Coronary artery (tissue), 2 donors: ENCODE results near the gene FYN.
A peak's percentile ranks its signal among the peaks of the same experiment; 100 is the strongest.

Source experiments
- DNase-seq: peaks from one replicate; pipeline ENCODE4 v3.0.0-alpha.2; 2017; ENCODE audit warnings: low spot score
- H3K27ac ChIP-seq, 2 donors: fragments of 200-600 bp; sonication (generic); one replicate each; pipeline ENCODE4 v1.5.1; 2016 to 2019
- H3K4me3 ChIP-seq: fragments of 200-600 bp; sonication (generic); 2 replicates; pipeline ENCODE4 v1.5.1; 2016; ENCODE audit warnings: mild to moderate bottlenecking, moderate library complexity
- TF ChIP-seq, protein P1 (sequence below): fragments of 200-600 bp; sonication (generic); IDR thresholded peaks from one replicate; pipeline ENCODE4 v1.5.1; 2019; ENCODE audit warnings: antibody characterized with exemption

FYN gene

GRCh38 chr6:111701146-111701545, 172.1 kb downstream of the FYN start:
- H3K4me3 ChIP-seq, result no peak overlapping the region
- TF ChIP-seq, protein P1, sequence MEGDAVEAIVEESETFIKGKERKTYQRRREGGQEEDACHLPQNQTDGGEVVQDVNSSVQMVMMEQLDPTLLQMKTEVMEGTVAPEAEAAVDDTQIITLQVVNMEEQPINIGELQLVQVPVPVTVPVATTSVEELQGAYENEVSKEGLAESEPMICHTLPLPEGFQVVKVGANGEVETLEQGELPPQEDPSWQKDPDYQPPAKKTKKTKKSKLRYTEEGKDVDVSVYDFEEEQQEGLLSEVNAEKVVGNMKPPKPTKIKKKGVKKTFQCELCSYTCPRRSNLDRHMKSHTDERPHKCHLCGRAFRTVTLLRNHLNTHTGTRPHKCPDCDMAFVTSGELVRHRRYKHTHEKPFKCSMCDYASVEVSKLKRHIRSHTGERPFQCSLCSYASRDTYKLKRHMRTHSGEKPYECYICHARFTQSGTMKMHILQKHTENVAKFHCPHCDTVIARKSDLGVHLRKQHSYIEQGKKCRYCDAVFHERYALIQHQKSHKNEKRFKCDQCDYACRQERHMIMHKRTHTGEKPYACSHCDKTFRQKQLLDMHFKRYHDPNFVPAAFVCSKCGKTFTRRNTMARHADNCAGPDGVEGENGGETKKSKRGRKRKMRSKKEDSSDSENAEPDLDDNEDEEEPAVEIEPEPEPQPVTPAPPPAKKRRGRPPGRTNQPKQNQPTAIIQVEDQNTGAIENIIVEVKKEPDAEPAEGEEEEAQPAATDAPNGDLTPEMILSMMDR, result no peak
- no peak overlapping the region for H3K27ac ChIP-seq
- no peak for DNase-seq

GRCh38 chr6:111700135-111700690, 173.0 kb downstream of the FYN start:
- no peak overlapping the region for H3K27ac ChIP-seq
- no peak for DNase-seq
- no peak overlapping the region for H3K4me3 ChIP-seq
- TF ChIP-seq, protein P1, result no peak

- Histone ChIP-seq H3K27ac (no peak overlapping the region), H3K4me3 (no peak overlapping the region)
- DNase-seq, result no peak
- TF ChIP-seq, protein P1, result no peak
Observed at GRCh38 chr6:111699123-111699522, 174.1 kb downstream of the FYN start.

DNA sequence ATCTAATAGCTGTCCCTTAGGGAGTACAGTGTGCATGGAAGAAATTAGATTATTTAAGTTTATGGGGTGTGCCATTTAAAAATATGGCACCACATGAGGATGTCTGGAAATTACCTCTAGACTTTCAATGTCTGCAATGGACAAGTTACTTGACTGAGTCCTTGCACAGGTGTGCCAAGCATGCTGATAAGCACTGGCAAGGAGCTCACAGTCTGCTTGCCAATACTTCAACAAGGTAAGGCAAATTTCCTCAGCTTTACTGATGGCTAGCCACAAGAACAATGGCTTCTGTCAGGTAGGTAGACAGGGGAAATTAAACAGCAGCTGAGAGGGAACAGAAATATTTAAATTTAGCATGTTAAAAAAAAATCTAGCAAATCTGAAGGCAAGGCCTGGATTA, 176.4 kb downstream of the FYN start:
- TF ChIP-seq, protein P1, result no peak
- no peak for DNase-seq
- Histone ChIP-seq H3K4me3 (no peak overlapping the region), H3K27ac (no peak overlapping the region)

GRCh38 chr6:111692327-111693164, 180.7 kb downstream of the FYN start:
- TF ChIP-seq, protein P1, result no peak
- peak overlapping the region in 1 of 2 donors; percentile 49 for H3K27ac ChIP-seq
- no peak for DNase-seq
- no peak overlapping the region for H3K4me3 ChIP-seq

DNA sequence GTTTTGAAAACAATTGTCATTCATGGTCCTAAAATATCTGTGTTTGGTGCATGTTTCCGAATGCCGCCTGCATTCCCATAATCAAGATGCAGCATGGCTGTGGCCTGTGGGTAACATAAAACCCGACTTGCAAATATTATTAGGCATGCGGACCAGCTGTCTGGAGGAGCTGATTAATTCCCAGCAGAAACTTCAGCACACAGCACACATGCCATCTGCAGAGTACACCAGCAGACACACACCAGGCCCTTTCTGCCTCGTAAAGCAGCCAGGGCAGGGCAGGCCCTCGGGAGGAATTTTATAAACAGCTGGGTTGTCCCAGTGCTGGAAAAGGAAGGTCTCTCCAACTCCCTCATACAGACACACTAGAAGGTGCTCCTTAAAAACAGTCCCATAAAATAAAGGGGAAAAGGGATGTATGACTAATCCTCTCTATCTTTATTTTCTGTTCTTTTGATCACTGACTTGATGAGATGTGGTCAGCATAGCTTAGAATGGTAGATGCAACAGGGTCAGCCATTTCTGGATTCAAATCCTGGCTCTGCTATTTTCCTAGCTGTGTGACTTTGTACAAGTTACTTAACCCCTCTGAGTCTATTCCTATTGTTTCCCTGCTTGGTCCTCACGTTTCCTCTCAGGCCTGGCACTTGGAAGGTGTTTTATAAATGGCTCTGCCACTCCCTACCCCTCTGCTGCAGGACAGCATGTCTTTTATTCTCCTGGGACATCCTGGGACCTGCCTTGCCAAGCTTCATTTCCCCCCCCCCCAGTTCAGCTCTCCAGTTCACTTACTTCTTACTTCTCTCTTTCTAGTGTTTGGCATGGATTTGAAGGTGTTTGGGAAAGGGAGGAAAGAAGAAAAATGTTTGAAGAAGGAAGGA, 181.7 kb downstream of the FYN start:
- TF ChIP-seq, protein P1, result no peak
- Histone ChIP-seq H3K27ac (peak overlapping the region in 1 of 2 donors; percentile 58), H3K4me3 (no peak overlapping the region)
- no peak for DNase-seq
